H9 (cell line): ENCODE data around the gene USH2A. TPM values are rescaled to one million over a fixed set of nuclear protein-coding genes. Genes with fewer than 3 reads are reported as not detected.

Experiments
- DNase-seq: peaks from one replicate; pipeline ENCODE4 v3.0.0-alpha.2; 2017
- H2AFZ ChIP-seq: one replicate; pipeline ENCODE4 v1.6.1; 2013; ENCODE audit warnings: mild to moderate bottlenecking, low read length, control low read depth, moderate library complexity
- H2AK5ac ChIP-seq: 2 replicates; pipeline ENCODE4 v1.6.1; 2013; ENCODE audit warnings: low read length, control low read depth, mixed read lengths; ENCODE audit not compliant: insufficient read length
- H2BK120ac ChIP-seq: one replicate; pipeline ENCODE4 v1.6.1; 2013; ENCODE audit warnings: low read depth, mild to moderate bottlenecking, low read length, control low read depth, inconsistent platforms; ENCODE audit not compliant: poor library complexity, severe bottlenecking
- H2BK12ac ChIP-seq: 2 replicates; pipeline ENCODE4 v1.6.1; 2013; ENCODE audit warnings: low read length, control low read depth, mixed read lengths, low read depth; ENCODE audit not compliant: insufficient read length
- H2BK15ac ChIP-seq: 2 replicates; pipeline ENCODE4 v1.6.1; 2013; ENCODE audit warnings: low read depth, low read length, control low read depth
- H2BK20ac ChIP-seq: one replicate; pipeline ENCODE4 v1.6.1; 2013; ENCODE audit warnings: low read depth, mild to moderate bottlenecking, low read length, control low read depth, inconsistent platforms; ENCODE audit not compliant: poor library complexity, severe bottlenecking
- H2BK5ac ChIP-seq: 2 replicates; pipeline ENCODE4 v1.6.1; 2013; ENCODE audit warnings: low read length, control low read depth, mixed read lengths; ENCODE audit not compliant: insufficient read length
- H3K14ac ChIP-seq: 2 replicates; pipeline ENCODE4 v1.6.1; 2013; ENCODE audit warnings: low read length, control low read depth; ENCODE audit not compliant: insufficient read depth
- H3K18ac ChIP-seq: 2 replicates; pipeline ENCODE4 v1.6.1; 2013; ENCODE audit warnings: low read depth, mild to moderate bottlenecking, mixed read lengths, low read length, control low read depth; ENCODE audit not compliant: insufficient read length
- H3K23ac ChIP-seq: 2 replicates; pipeline ENCODE4 v1.6.1; 2013; ENCODE audit warnings: low read length, control low read depth, mixed read lengths, low read depth; ENCODE audit not compliant: insufficient read length
- H3K23me2 ChIP-seq: 2 replicates; pipeline ENCODE4 v1.6.1; 2013; ENCODE audit warnings: low read depth, mild to moderate bottlenecking, mixed read lengths, low read length, control low read depth; ENCODE audit not compliant: insufficient read length, poor library complexity, severe bottlenecking
- H3K27ac ChIP-seq: 2 replicates; pipeline ENCODE4 v1.5.1; 2013; ENCODE audit warnings: low read length, control low read depth, mixed read lengths, low read depth; ENCODE audit not compliant: insufficient read length
- H3K27me3 ChIP-seq: 2 replicates; pipeline ENCODE4 v1.6.1; 2013; ENCODE audit warnings: low read length, control low read depth, inconsistent platforms; ENCODE audit not compliant: insufficient read depth
- H3K4ac ChIP-seq: 2 replicates; pipeline ENCODE4 v1.6.1; 2013; ENCODE audit warnings: low read depth, mild to moderate bottlenecking, control low read depth, inconsistent platforms, low read length, moderate library complexity
- H3K4me1 ChIP-seq: 2 replicates; pipeline ENCODE4 v1.6.1; 2013; ENCODE audit warnings: low read length, control low read depth, inconsistent platforms; ENCODE audit not compliant: insufficient read depth
- H3K4me2 ChIP-seq: 2 replicates; pipeline ENCODE4 v1.6.1; 2013; ENCODE audit warnings: low read length, control low read depth, mixed read lengths; ENCODE audit not compliant: insufficient read length, insufficient read depth
- H3K56ac ChIP-seq: 2 replicates; pipeline ENCODE4 v1.6.1; 2013; ENCODE audit warnings: low read depth, mild to moderate bottlenecking, mixed read lengths, low read length, control low read depth; ENCODE audit not compliant: insufficient read length
- H3K79me1 ChIP-seq: 2 replicates; pipeline ENCODE4 v1.6.1; 2013; ENCODE audit warnings: low read depth, mild to moderate bottlenecking, moderate library complexity, low read length, control low read depth, inconsistent platforms; ENCODE audit not compliant: insufficient read depth, poor library complexity, severe bottlenecking
- H3K79me2 ChIP-seq: 2 replicates; pipeline ENCODE4 v1.6.1; 2013; ENCODE audit warnings: low read length, control low read depth, inconsistent platforms; ENCODE audit not compliant: insufficient read depth
- H3K9ac ChIP-seq: 2 replicates; pipeline ENCODE4 v1.6.1; 2013; ENCODE audit warnings: low read length, control low read depth, mixed read lengths; ENCODE audit not compliant: insufficient read length; ENCODE audit errors: extremely low read depth
- H3K9me3 ChIP-seq: one replicate; pipeline ENCODE4 v1.6.1; 2013; ENCODE audit warnings: low read depth, low read length, inconsistent platforms; ENCODE audit not compliant: control insufficient read depth
- H3T11ph ChIP-seq: one replicate; pipeline ENCODE4 v1.6.1; 2013; ENCODE audit warnings: mild to moderate bottlenecking, low read length, control low read depth, inconsistent platforms
- H4K20me1 ChIP-seq: one replicate; pipeline ENCODE4 v1.6.1; 2013; ENCODE audit not compliant: control insufficient read depth, insufficient read length, insufficient read depth
- H4K5ac ChIP-seq: 2 replicates; pipeline ENCODE4 v1.6.1; 2013; ENCODE audit warnings: low read depth, mild to moderate bottlenecking, mixed read lengths, low read length, control low read depth; ENCODE audit not compliant: insufficient read length
- H4K8ac ChIP-seq: replicated peaks from 2 replicates; pipeline ENCODE4 v1.6.1; 2013; ENCODE audit warnings: low read length, control low read depth, mixed read lengths, low read depth; ENCODE audit not compliant: insufficient read length
- H4K91ac ChIP-seq: 2 replicates; pipeline ENCODE4 v1.6.1; 2013; ENCODE audit warnings: low read depth, mild to moderate bottlenecking, moderate library complexity, mixed read lengths, low read length, control low read depth; ENCODE audit not compliant: insufficient read length
- H3K27ac Mint-ChIP-seq, 3 experiments: 2 replicates in 2 of 3; 3 replicates in 1 of 3; pipeline ENCODE4 v1.8.0; 2020 to 2021; ENCODE audit warnings: mixed read lengths in 3 of 3, mild to moderate bottlenecking in 1 of 3, moderate library complexity in 1 of 3
- H3K27me3 Mint-ChIP-seq: 2 replicates; pipeline ENCODE4 v1.8.0; 2021; ENCODE audit warnings: low read depth, mild to moderate bottlenecking, moderate library complexity, mixed read lengths
- H3K36me3 Mint-ChIP-seq, 3 experiments: 2 replicates in 2 of 3; 3 replicates in 1 of 3; pipeline ENCODE4 v1.8.0; 2020 to 2021; ENCODE audit warnings: low read depth in 3 of 3, mixed read lengths in 3 of 3; ENCODE audit not compliant: insufficient read depth in 1 of 3
- H3K4me1 Mint-ChIP-seq, 2 experiments: 2 replicates each; pipeline ENCODE4 v1.8.0; 2020; ENCODE audit warnings: mixed read lengths in 2 of 2
- H3K4me3 Mint-ChIP-seq, 2 experiments: 2 replicates in 1 of 2; 3 replicates in 1 of 2; pipeline ENCODE4 v1.8.0; 2020 to 2021; ENCODE audit warnings: mild to moderate bottlenecking in 2 of 2, mixed read lengths in 2 of 2, moderate library complexity in 1 of 2
- H3K9me3 Mint-ChIP-seq, 2 experiments: 2 replicates in 1 of 2; 3 replicates in 1 of 2; pipeline ENCODE4 v1.8.0; 2020; ENCODE audit warnings: mild to moderate bottlenecking in 2 of 2, mixed read lengths in 2 of 2, moderate library complexity in 1 of 2
- CTCF ChIP-seq: fragments of 200-600 bp; sonication (generic); conservative IDR thresholded peaks from 3 replicates; pipeline ENCODE4 v1.8.0; 2021; ENCODE audit warnings: antibody characterized with exemption, mild to moderate bottlenecking
- WGBS: extraction: QIAGEN DNeasy Blood & Tissue Kit; methylation state at CpG from one replicate; pipeline ENCODE4 v1.1.7; 2013; ENCODE audit warnings: missing lambda C conversion rate, low lambda C conversion rate, mixed read lengths; ENCODE audit not compliant: insufficient read length; ENCODE audit errors: extremely low coverage; 5-methylcytosine and 5-hydroxymethylcytosine counted together
- total RNA-seq: library from RNA; stranded (reverse); gene quantifications from 2 replicates; pipeline ENCODE4 v1.2.1, GENCODE V29; 2021

The USH2A gene
- total RNA-seq, 1 experiment from 2014 or later = 0.11 TPM

GRCh38 chr1:215877452-215877951 is 545.7 kb downstream of the USH2A start:
- Histone ChIP-seq H2BK5ac (no peak overlapping the region), H3K9ac (no peak overlapping the region), H3K23me2 (no peaks in the 10 kb centered on the region), H3K14ac (no peak overlapping the region), H3K18ac (no peak overlapping the region), H4K8ac (no peak overlapping the region), H3K79me1 (no peaks in the 10 kb centered on the region), H2BK120ac (no peak overlapping the region), H3K4me2 (no peak overlapping the region), H2BK12ac (no peak overlapping the region), H3K4ac (no peak overlapping the region), H4K91ac (no peak overlapping the region), H3K56ac (no peak overlapping the region), H3K9me3 (no peaks in the 10 kb centered on the region), H4K5ac (no peak overlapping the region), H2AFZ (no peak overlapping the region), H3K27me3 (no peaks in the 10 kb centered on the region), H2BK20ac (no peak overlapping the region), H2BK15ac (no peak overlapping the region), H4K20me1 (no peaks in the 10 kb centered on the region), H3K4me1 (no peaks in the 10 kb centered on the region), H3T11ph (no peak overlapping the region), H3K79me2 (no peaks in the 10 kb centered on the region), H3K27ac (no peak overlapping the region), H3K23ac (no peak overlapping the region), H2AK5ac (no peak overlapping the region)
- TF ChIP-seq CTCF = no peak
- H3K27ac Mint-ChIP-seq = no peak overlapping the region
- DNase-seq = no peak
- H3K4me3 Mint-ChIP-seq = no peak overlapping the region
- H3K36me3 Mint-ChIP-seq = no peaks in the 10 kb centered on the region
- no CpG with 5 or more reads among the region's 5 CpGs for WGBS
- H3K4me1 Mint-ChIP-seq = peaks cover 0 to 3% of the 10 kb centered on the region in 2 experiments; a peak in 2 of 4 replicates
- H3K27me3 Mint-ChIP-seq = no peaks in the 10 kb centered on the region
- no peaks in the 10 kb centered on the region for H3K9me3 Mint-ChIP-seq
